ENCODE data around the gene ADI1.
"Not testable (repeated sequence)": the region's sequence is repeated elsewhere in the genome, so short reads cannot be mapped to it uniquely, and the experiment has no call there.

The ADI1 gene

GRCh38 chr2:3448441-3448911, 70.9 kb downstream of the ADI1 start:
- DNase-seq (ENCODE audit: low read depth in 2 of 2) = not testable (repeated sequence)

- DNase-seq (ENCODE audit: low read depth in 2 of 2) = no peak
Measured at GRCh38 chr2:3447789-3448317, 71.5 kb downstream of the ADI1 start.
